Heart left ventricle (tissue), 16 donors: Measurements from ENCODE around the gene GIMAP1. TPM values are rescaled to one million over a fixed set of nuclear protein-coding genes. Genes with fewer than 3 reads are reported as not detected.

Experiments
- ATAC-seq, 4 donors: fragments of 200-7000 bp; cut with Tn5 transposase; one replicate each; pipeline ENCODE4 v1.9.1; 2020 to 2022; ENCODE audit warnings: moderate library complexity in 4 of 4, mild to moderate bottlenecking in 3 of 4, moderate number of reproducible peaks in 1 of 4
- DNase-seq, 5 donors: peaks; one replicate each; pipeline ENCODE4 v3.0.0-alpha.2; 2020
- H3K27ac ChIP-seq, 12 donors: fragments of 200-600 bp; sonication (generic) in 4 of 12; one replicate each; pipeline versions ENCODE4 v1.5.0 to v1.8.0; 2016 to 2022; ENCODE audit warnings: mild to moderate bottlenecking in 2 of 12
- H3K27me3 ChIP-seq, 9 donors: fragments of 200-600 bp; sonication (generic) in 2 of 9; one replicate each; pipeline versions ENCODE4 v1.5.1 to v1.8.0; 2016 to 2022; ENCODE audit warnings: mild to moderate bottlenecking in 3 of 9
- H3K36me3 ChIP-seq, 9 donors: fragments of 200-600 bp; sonication (generic) in 2 of 9; one replicate each; pipeline versions ENCODE4 v1.5.0 to v1.8.0; 2018 to 2022; ENCODE audit warnings: mild to moderate bottlenecking in 2 of 9
- H3K4me1 ChIP-seq, 12 donors: fragments of 200-600 bp; sonication (generic) in 4 of 12; one replicate each; pipeline versions ENCODE4 v1.5.0 to v1.8.0; 2016 to 2022; ENCODE audit warnings: mild to moderate bottlenecking in 3 of 12
- H3K4me3 ChIP-seq, 12 donors: fragments of 200-600 bp; sonication (generic) in 4 of 12; one replicate each; pipeline versions ENCODE4 v1.5.0 to v1.8.0; 2017 to 2022; ENCODE audit warnings: mild to moderate bottlenecking in 9 of 12, moderate library complexity in 4 of 12
- H3K9me3 ChIP-seq, 12 donors: fragments of 200-600 bp; sonication (generic) in 4 of 12; one replicate each; pipeline versions ENCODE4 v1.5.0 to v1.8.0; 2016 to 2022; ENCODE audit warnings: mild to moderate bottlenecking in 1 of 12
- CTCF ChIP-seq, 12 donors: fragments of 200-600 bp; sonication (generic) in 4 of 12; IDR thresholded peaks; one replicate each; pipeline versions ENCODE4 v1.5.0 to v1.8.0; 2018 to 2022; ENCODE audit warnings: antibody characterized with exemption in 12 of 12, mild to moderate bottlenecking in 5 of 12
- POLR2A ChIP-seq, 2 donors: fragments of 450-650 bp; IDR thresholded peaks; one replicate each; pipeline ENCODE4 v1.6.1; 2017; ENCODE audit warnings: antibody characterized with exemption in 2 of 2, mild to moderate bottlenecking in 2 of 2, moderate library complexity in 2 of 2
- WGBS, 4 donors: extraction: QIAGEN DNeasy Blood & Tissue Kit in 2 of 4; methylation state at CpG; one replicate each; pipeline versions ENCODE4 v1.1.5 to v1.1.7; 2013 to 2018; 5-methylcytosine and 5-hydroxymethylcytosine counted together
- intact Hi-C, 10 donors: fragments of 100-400 bp; cut with DNase I; formaldehyde crosslinking; loops; one replicate each; pipeline versions ENCODE4 v1.11.1 to v1.14.2; 2022
- polyA plus RNA-seq, 2 donors: library from polyadenylated mRNA; stranded (reverse); fragments of 200-250 nt; gene quantifications; one replicate each; pipeline ENCODE4 v1.2.3, GENCODE V29; 2013
- total RNA-seq, 9 donors: library from RNA; depleted of rRNA in 2 of 9; stranded (reverse); fragments of >200 nt in 2 of 9; fragmentation: NEBNext Ultra II Directional in 3 of 9; extraction: Animal tissue kit (Norgen Biotek cat#: 25700) in 3 of 9; gene quantifications; one replicate each; pipeline versions ENCODE4 v1.1.0 to v1.2.4, GENCODE V29; 2016 to 2023
- donor health status: ischemic (EF 13 %, LVEDD 7.1; RV severe dilation, severe dysfunction).
- donor health status: healthy with polysubstance abuse.
- donor health status: DM: no; HTN: yes; CAD: no.
- donor health status: DM: no; HTN: no; CAD: no.
- donor health status: ischemic (EF 25% LVEDD 6.9; RV normal size, moderate dysfunction).
- donor health status: ischemic (EF 25% LVEDD 5.7; RV mildly dilated, moderate dysfunction).
- donor health status: healthy.
- donor health status: DM: yes; HTN: yes; CAD: no.
- donor health status: ischemic (EF 35%, LVEDD 5.7; RV mildly dilated, moderate dysfunction).
- donor health status: nonischemic (EF 11% LVEDD 7.7; RV severe dilation, severe dysfunction).
- donor health status: DM: yes; HTN: yes; CAD: no.
- donor health status: PGD.
- donor health status: ischemic (EF 29% LVEDD 5.4; RV normal size, mild dysfunction).
- donor health status: nonischemic (EF 23%, LVEDD 6.1; RV moderate dilation, normal function).

GIMAP1 gene
- total and polyA plus RNA-seq, 11 donors = 3.4 to 9.7 (median 6.7) TPM

- Histone ChIP-seq H3K27me3 (no peaks in the 10 kb centered on the region), H3K4me1 (peaks cover 0 to 42% (median 2%) of the 10 kb centered on the region in 12 donors), H3K4me3 (peak overlapping the region in 6 of 12 donors; percentile 54 to 80 (median 62)), H3K9me3 (peaks cover 0 to 24% (median 6%) of the 10 kb centered on the region in 12 donors), H3K27ac (peak overlapping the region; percentile 77 to 97 (median 90)), H3K36me3 (peaks cover 0 to 21% (median 4%) of the 10 kb centered on the region in 9 donors)
- 68 to 88% (median 75%) methylated on average over 4 of the region's 4 CpGs for WGBS, 4 donors
- TF ChIP-seq CTCF (IDR thresholded peaks at IDR 0.05) (peak in 2 of 12 donors; percentile 6 to 16), POLR2A (IDR thresholded peaks at IDR 0.05) (no peak)
- DNase-seq (no peak), ATAC-seq (no peak)
- intact Hi-C loops = loop anchor here in 5 of 10 donors (5.0 to 10.0 kb wide), 4 partner anchors 33 to 150 kb away; partner anchors contain the start of genes GIMAP6 (in 3 of the 5) and GIMAP4 (in 1 of the 5)
Observed at GRCh38 chr7:150715293-150715692, 1.1 kb upstream of the GIMAP1 start.

GRCh38 chr7:150715738-150716137, 675 bp upstream of the GIMAP1 start:
- Histone ChIP-seq H3K27ac (peak overlapping the region; percentile 77 to 97 (median 90)), H3K9me3 (peaks cover 0 to 22% (median 6%) of the 10 kb centered on the region in 12 donors), H3K4me1 (peaks cover 0 to 45% (median 4%) of the 10 kb centered on the region in 12 donors), H3K36me3 (peaks cover 0 to 25% (median 9%) of the 10 kb centered on the region in 9 donors), H3K4me3 (peak overlapping the region in 10 of 12 donors; percentile 48 to 80 (median 62)), H3K27me3 (no peaks in the 10 kb centered on the region)
- 43 to 60% (median 48%) methylated on average over 4 of the region's 4 CpGs for WGBS, 4 donors
- intact Hi-C loops = loop anchor here in 5 of 10 donors (1.0 to 10.0 kb wide), 5 partner anchors 33 to 151 kb away; partner anchors contain the start of genes GIMAP6 (in 3 of the 5) and GIMAP4 (in 1 of the 5)
- TF ChIP-seq POLR2A (IDR thresholded peaks at IDR 0.05) (no peak), CTCF (IDR thresholded peaks at IDR 0.05) (no peak)
- DNase-seq (no peak), ATAC-seq (no peak)

GRCh38 chr7:150716939-150717338, 526 bp downstream of the GIMAP1 start:
- 49 to 60% (median 55%) methylated on average over 4 of the region's 4 CpGs for WGBS, 4 donors
- peaks cover 0 to 20% (median 6%) of the 10 kb centered on the region in 12 donors for H3K9me3 ChIP-seq
- peaks cover 0 to 54% (median 6%) of the 10 kb centered on the region in 12 donors for H3K4me1 ChIP-seq
- DNase-seq = no peak
- TF ChIP-seq CTCF (IDR thresholded peaks at IDR 0.05) = no peak
- TF ChIP-seq POLR2A (IDR thresholded peaks at IDR 0.05) = no peak
- H3K4me3 ChIP-seq = peak overlapping the region; percentile 28 to 80 (median 60)
- intact Hi-C loops = loop anchor here in 5 of 10 donors (1.0 to 10.0 kb wide), 5 partner anchors 35 to 152 kb away; partner anchors contain the start of genes GIMAP6 (in 3 of the 5) and GIMAP4 (in 1 of the 5)
- no peak for ATAC-seq
- H3K36me3 ChIP-seq = peaks cover 0 to 37% (median 13%) of the 10 kb centered on the region in 9 donors
- H3K27ac ChIP-seq = peak overlapping the region; percentile 77 to 97 (median 90)
- H3K27me3 ChIP-seq = no peaks in the 10 kb centered on the region

- peak overlapping the region; percentile 28 to 80 (median 60) for H3K4me3 ChIP-seq
- H3K9me3 ChIP-seq = peaks cover 0 to 16% (median 3%) of the 10 kb centered on the region in 12 donors
- H3K27me3 ChIP-seq = no peaks in the 10 kb centered on the region
- no peak for TF ChIP-seq CTCF (IDR thresholded peaks at IDR 0.05)
- no peak for DNase-seq
- WGBS, 4 donors = 53 to 75% (median 58%) methylated on average over 4 of the region's 4 CpGs
- peaks cover 0 to 64% (median 6%) of the 10 kb centered on the region in 12 donors for H3K4me1 ChIP-seq
- H3K36me3 ChIP-seq = peaks cover 0 to 43% (median 13%) of the 10 kb centered on the region in 9 donors
- intact Hi-C loops = loop anchor here in 5 of 10 donors (5.0 to 10.0 kb wide), 4 partner anchors 36 to 153 kb away; partner anchors contain the start of genes GIMAP6 (in 3 of the 5) and GIMAP4 (in 1 of the 5)
- peak in 1 of 4 donors; percentile 21 for ATAC-seq
- H3K27ac ChIP-seq = peak overlapping the region; percentile 77 to 97 (median 90)
Observed at GRCh38 chr7:150717814-150718420, 1.5 kb downstream of the GIMAP1 start.
